ENCODE results near the gene TRIP13. TPM values are rescaled to one million over a fixed set of nuclear protein-coding genes. Genes with fewer than 3 reads are reported as not detected.

The TRIP13 gene
- total RNA-seq, 4 donors from 2014 or later = 1.1 to 1.7 (median 1.3) TPM; not detected in 1

DNA sequence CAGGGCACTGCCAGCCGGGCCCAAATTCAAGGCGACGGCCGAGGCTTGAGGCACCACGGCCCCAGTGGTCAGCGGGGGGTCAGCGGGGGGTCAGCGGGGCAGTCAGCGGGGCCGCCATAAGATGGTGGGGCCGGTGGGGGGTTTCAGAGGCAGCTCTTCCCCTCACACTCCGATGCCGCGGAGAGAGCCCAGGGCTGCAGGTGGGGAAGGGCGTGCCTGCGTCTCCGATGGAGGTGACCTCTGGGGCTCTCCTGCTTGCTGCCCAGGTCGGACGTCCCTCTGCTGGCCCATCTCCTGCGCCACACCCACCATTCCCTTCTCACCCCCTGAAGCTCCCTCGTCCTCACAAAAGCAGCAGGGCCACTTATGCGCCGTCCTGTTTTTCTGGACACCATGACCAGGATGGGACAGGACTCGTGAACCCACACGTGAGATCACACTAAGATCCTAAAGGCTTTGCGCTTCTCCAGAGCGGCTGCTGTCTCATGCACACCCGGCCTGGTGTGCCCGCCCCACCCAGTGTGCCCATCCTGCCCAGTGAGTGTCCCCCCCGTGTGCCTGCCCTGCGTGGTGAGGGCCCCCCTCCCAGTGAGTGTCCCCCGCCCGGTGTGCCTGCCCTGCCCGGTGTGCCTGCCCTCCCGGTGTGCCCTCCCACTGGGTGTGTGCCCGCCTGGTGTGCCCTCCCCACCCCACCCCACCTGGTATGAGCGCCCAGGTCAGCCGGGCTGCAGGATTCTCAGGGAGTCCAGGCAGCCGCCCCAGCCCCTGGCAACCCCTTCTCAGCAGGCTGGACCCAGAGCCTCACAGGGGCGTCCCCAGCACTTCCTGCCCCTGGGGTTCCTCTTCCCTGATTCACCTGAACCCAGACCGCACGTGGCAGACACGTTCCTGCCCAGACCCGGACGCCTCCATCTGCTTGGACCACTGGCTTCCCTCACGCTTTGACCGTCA, 67.2 kb downstream of the TRIP13 start:
- 85 to 88% methylated on average over 22 to 40 of the region's 47 CpGs for WGBS, 2 donors

DNA sequence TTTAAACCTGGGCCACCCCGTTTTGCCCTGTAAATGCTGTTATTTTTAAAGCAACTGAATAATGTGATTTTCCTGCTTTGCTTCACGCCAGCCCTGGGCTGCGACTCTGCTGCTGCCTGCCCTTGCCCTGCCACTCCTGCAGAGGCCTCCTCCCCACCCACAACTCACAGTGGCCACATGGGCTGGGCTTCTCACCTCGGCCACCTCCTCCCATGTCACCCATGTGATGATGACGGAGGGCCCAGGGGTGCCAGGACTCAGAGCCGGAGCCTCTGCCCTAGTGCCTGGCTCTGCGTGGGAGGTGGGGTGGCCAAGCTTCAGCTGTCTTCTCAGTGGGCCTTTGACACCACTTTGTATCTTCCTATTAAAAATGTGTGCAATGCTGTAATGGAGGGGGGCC, 67.9 kb downstream of the TRIP13 start:
- no peaks in the 10 kb centered on the region for H3K36me3 ChIP-seq
- intact Hi-C loops (cut with DNase I) = no loop called here
- TF ChIP-seq, protein P1, sequence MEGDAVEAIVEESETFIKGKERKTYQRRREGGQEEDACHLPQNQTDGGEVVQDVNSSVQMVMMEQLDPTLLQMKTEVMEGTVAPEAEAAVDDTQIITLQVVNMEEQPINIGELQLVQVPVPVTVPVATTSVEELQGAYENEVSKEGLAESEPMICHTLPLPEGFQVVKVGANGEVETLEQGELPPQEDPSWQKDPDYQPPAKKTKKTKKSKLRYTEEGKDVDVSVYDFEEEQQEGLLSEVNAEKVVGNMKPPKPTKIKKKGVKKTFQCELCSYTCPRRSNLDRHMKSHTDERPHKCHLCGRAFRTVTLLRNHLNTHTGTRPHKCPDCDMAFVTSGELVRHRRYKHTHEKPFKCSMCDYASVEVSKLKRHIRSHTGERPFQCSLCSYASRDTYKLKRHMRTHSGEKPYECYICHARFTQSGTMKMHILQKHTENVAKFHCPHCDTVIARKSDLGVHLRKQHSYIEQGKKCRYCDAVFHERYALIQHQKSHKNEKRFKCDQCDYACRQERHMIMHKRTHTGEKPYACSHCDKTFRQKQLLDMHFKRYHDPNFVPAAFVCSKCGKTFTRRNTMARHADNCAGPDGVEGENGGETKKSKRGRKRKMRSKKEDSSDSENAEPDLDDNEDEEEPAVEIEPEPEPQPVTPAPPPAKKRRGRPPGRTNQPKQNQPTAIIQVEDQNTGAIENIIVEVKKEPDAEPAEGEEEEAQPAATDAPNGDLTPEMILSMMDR (IDR thresholded peaks at IDR 0.05) = no peak
- TF ChIP-seq POLR2A (IDR thresholded peaks at IDR 0.05) = no peak
- H3K9me3 ChIP-seq = no peaks in the 10 kb centered on the region
- 76 to 80% methylated on average over 7 of the region's 7 CpGs for WGBS, 2 donors
- peaks cover 0 to 8% of the 10 kb centered on the region in 2 donors for H3K4me1 ChIP-seq
- no peak for DNase-seq
- H3K4me3 ChIP-seq (replicated peaks in 1 of 3) = no peak overlapping the region
- H3K27me3 ChIP-seq = no peaks in the 10 kb centered on the region
- no peak overlapping the region for H3K27ac ChIP-seq

More for the DNA sequence above, 67.2 kb downstream of the TRIP13 start:
- peaks cover 0 to 8% of the 10 kb centered on the region in 2 donors for H3K4me1 ChIP-seq
- intact Hi-C loops (cut with DNase I) = no loop called here
- no peaks in the 10 kb centered on the region for H3K9me3 ChIP-seq
- H3K4me3 ChIP-seq (replicated peaks in 1 of 3) = no peak overlapping the region
- no peaks in the 10 kb centered on the region for H3K27me3 ChIP-seq
- H3K36me3 ChIP-seq = no peaks in the 10 kb centered on the region
- no peak for DNase-seq
- TF ChIP-seq, protein P1 (IDR thresholded peaks at IDR 0.05) = no peak
- TF ChIP-seq POLR2A (IDR thresholded peaks at IDR 0.05) = no peak
- no peak overlapping the region for H3K27ac ChIP-seq

DNA sequence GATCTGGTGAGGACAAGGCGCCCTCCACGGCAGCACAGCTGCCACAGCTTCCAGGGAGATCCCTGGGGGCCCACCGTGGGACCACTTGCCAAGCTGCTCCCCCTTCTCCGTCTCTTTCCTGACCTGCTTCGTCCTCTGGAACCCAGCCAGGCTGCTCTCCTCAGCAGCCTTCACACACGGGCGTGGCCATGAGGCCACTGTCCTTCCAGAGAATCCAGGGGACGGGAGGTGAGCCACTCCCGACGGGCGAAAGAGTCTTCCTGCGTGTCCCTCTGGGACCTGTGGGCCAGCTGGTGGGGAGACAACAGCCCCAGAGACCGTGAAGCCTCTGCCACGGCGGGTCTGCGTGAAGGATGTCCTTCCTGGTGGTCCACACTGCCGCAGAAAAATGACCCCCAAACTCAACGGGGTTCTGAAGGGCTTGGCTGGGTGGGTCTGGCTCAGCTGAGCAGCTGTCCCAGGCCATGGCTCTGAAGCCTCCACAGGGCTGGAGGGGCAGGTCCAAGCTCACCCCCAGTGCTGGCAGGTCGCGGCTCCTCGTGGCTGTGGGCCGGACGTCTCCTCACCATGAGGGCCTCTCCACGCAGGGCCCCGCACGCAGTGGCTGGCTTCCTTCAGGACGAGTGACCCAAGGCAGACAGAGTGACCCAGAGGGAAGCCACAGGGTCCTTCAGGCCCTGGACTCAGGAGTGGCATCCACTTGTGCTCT, 68.5 kb downstream of the TRIP13 start:
- DNase-seq = no peak
- no peaks in the 10 kb centered on the region for H3K36me3 ChIP-seq
- intact Hi-C loops (cut with DNase I) = no loop called here
- H3K4me1 ChIP-seq = peaks cover 0 to 8% of the 10 kb centered on the region in 2 donors
- no peak overlapping the region for H3K4me3 ChIP-seq (replicated peaks in 1 of 3)
- TF ChIP-seq, protein P1 (IDR thresholded peaks at IDR 0.05) = no peak
- no peak for TF ChIP-seq POLR2A (IDR thresholded peaks at IDR 0.05)
- WGBS, 2 donors = 43 to 50% methylated on average over 7 to 10 of the region's 27 CpGs
- no peaks in the 10 kb centered on the region for H3K9me3 ChIP-seq
- H3K27me3 ChIP-seq = no peaks in the 10 kb centered on the region
- no peak overlapping the region for H3K27ac ChIP-seq

DNA sequence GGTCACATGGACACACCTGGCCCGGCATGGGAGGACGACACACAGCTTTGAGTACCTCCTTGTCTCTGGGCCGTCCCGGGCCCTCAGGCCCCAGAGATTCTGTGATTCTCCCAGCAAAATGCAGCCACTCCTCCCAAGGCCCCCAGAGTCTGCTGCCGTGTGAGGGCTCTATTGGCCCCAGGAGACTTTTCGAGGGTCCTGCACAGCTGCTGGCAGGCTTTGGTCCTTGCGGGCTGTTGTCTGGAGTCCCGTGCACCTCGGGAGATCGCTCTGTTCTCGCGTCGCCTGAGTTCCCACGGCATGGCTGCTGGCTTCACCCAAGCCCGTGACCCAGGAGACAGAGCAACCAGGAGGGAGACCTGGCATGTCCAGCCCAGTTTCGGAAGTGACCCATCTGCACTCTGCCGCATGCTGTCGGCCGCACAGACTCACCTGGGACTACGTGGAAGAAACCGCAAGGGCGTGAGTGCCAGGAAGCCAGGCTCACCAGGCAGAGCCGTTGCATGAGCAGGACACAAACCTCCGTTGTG, 69.1 kb downstream of the TRIP13 start:
- Histone ChIP-seq H3K27me3 (no peaks in the 10 kb centered on the region), H3K36me3 (no peaks in the 10 kb centered on the region), H3K4me3 (replicated peaks in 1 of 3) (no peak overlapping the region), H3K4me1 (peaks cover 0 to 8% of the 10 kb centered on the region in 2 donors), H3K9me3 (no peaks in the 10 kb centered on the region), H3K27ac (no peak overlapping the region)
- TF ChIP-seq, protein P1 (IDR thresholded peaks at IDR 0.05) = no peak
- no peak for TF ChIP-seq POLR2A (IDR thresholded peaks at IDR 0.05)
- intact Hi-C loops (cut with DNase I) = no loop called here
- no peak for DNase-seq
- WGBS, 2 donors = 64 to 73% methylated on average over 16 to 21 of the region's 24 CpGs

Measured in thyroid gland (tissue), 4 donors.